GM12873 (cell line): Measurements from ENCODE around the gene EGFLAM.

Experiments
- TF ChIP-seq, protein P1 (sequence below): IDR thresholded peaks from 2 replicates; pipeline ENCODE4 v1.5.1; 2012; ENCODE audit warnings: low read depth, mild to moderate bottlenecking, moderate library complexity, low read length, control low read depth; ENCODE audit not compliant: insufficient read depth; ENCODE audit errors: missing control alignments

Gene EGFLAM

DNA sequence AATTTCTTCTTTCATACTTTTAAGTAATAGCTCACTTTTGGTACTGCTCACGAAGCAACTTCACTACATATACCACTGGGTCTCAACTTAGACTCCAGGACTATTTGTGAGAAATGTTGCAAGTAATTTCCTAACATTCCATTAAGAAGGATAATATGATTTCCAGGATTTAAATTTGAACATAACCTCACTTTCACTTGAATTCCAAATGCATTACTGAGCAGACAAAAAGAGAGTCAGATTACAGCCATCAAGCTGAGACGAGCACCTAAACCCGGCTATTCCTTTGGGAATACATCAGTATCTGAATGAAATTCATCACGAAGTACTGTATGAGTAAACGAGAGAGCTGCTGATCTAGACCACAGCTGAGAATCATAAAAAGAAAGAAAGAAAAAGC is 250.8 kb downstream of the EGFLAM start:
- TF ChIP-seq, protein P1, sequence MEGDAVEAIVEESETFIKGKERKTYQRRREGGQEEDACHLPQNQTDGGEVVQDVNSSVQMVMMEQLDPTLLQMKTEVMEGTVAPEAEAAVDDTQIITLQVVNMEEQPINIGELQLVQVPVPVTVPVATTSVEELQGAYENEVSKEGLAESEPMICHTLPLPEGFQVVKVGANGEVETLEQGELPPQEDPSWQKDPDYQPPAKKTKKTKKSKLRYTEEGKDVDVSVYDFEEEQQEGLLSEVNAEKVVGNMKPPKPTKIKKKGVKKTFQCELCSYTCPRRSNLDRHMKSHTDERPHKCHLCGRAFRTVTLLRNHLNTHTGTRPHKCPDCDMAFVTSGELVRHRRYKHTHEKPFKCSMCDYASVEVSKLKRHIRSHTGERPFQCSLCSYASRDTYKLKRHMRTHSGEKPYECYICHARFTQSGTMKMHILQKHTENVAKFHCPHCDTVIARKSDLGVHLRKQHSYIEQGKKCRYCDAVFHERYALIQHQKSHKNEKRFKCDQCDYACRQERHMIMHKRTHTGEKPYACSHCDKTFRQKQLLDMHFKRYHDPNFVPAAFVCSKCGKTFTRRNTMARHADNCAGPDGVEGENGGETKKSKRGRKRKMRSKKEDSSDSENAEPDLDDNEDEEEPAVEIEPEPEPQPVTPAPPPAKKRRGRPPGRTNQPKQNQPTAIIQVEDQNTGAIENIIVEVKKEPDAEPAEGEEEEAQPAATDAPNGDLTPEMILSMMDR: no peak
